ENCODE results near the gene GPR135. TPM values are rescaled to one million over a fixed set of nuclear protein-coding genes. Genes with fewer than 3 reads are reported as not detected.
A peak's percentile ranks its signal among the peaks of the same experiment; 100 is the strongest.

GPR135 gene
- total RNA-seq, 4 donors from 2014 or later: 1.6 to 3.8 (median 1.6) TPM

DNA sequence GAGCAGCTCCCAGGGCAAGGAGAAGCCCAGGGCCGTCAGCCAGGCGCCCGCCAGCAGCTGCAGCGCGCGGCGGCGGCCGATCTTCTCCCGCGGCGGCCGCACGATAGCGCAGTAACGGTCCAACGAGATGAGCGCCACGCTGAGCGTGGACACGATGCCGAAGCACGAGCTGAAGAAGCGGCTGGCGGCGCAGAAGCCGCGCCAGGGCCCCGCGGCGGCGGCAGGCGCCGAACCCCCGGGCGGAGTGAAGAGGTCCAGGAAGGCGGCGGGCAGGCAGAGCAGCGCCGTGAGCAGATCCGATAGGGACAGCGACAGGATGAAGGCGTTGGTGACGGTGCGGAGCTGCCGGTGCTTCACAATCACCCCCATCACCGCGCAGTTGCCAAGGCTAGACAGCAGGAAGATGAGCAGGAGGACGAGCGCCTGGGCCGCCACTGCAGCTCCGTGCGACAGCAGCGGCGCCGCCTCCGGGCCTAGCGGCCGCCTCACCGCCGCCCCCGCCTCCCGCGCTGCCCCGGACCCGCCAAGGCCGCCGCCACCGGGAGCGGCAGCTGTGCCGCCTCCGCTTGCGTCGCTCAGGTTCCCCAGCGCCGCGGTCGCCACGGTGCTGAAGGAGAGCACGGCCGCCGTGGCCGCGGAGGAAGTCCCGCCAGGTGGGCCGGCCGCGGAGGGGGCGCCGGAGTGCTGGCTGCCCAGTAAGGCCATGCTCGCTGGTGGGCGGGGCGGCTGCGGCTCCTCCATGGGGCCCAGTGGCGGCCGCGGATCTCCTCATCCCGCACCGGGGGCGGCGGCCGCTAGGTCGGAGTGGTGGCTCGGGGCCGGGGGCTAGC is 479 bp downstream of the GPR135 start:
- Histone ChIP-seq H3K9me3 (no peaks in the 10 kb centered on the region), H3K4me1 (peaks cover 5 to 6% of the 10 kb centered on the region in 2 donors), H3K27ac (peak overlapping the region; percentile 36 to 57 (median 55)), H3K27me3 (no peaks in the 10 kb centered on the region), H3K4me3 (peak overlapping the region; percentile 53 to 81 (median 72)), H3K36me3 (no peaks in the 10 kb centered on the region)
- in situ Hi-C loops (cut with MboI; ENCODE audit: low sequenced_read_pairs in 4 of 4) (no loop called here), intact Hi-C loops (cut with DNase I; ENCODE audit: low total_unique reads) (loop anchor here (2.0 kb wide), 1 partner anchor 18 kb away; no protein-coding TSS in a partner anchor)
- peak; percentile 20 to 36 for DNase-seq
- TF ChIP-seq, protein P1, sequence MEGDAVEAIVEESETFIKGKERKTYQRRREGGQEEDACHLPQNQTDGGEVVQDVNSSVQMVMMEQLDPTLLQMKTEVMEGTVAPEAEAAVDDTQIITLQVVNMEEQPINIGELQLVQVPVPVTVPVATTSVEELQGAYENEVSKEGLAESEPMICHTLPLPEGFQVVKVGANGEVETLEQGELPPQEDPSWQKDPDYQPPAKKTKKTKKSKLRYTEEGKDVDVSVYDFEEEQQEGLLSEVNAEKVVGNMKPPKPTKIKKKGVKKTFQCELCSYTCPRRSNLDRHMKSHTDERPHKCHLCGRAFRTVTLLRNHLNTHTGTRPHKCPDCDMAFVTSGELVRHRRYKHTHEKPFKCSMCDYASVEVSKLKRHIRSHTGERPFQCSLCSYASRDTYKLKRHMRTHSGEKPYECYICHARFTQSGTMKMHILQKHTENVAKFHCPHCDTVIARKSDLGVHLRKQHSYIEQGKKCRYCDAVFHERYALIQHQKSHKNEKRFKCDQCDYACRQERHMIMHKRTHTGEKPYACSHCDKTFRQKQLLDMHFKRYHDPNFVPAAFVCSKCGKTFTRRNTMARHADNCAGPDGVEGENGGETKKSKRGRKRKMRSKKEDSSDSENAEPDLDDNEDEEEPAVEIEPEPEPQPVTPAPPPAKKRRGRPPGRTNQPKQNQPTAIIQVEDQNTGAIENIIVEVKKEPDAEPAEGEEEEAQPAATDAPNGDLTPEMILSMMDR (IDR thresholded peaks at IDR 0.05 in 4 of 5, conservative IDR thresholded peaks at IDR 0.05 in 1 of 5): peak in 1 of 5 experiments; percentile 11
- TF ChIP-seq POLR2A (IDR thresholded peaks at IDR 0.05): peak in 1 of 2 donors; percentile 10
- peak; percentile 73 to 77 for ATAC-seq

DNA sequence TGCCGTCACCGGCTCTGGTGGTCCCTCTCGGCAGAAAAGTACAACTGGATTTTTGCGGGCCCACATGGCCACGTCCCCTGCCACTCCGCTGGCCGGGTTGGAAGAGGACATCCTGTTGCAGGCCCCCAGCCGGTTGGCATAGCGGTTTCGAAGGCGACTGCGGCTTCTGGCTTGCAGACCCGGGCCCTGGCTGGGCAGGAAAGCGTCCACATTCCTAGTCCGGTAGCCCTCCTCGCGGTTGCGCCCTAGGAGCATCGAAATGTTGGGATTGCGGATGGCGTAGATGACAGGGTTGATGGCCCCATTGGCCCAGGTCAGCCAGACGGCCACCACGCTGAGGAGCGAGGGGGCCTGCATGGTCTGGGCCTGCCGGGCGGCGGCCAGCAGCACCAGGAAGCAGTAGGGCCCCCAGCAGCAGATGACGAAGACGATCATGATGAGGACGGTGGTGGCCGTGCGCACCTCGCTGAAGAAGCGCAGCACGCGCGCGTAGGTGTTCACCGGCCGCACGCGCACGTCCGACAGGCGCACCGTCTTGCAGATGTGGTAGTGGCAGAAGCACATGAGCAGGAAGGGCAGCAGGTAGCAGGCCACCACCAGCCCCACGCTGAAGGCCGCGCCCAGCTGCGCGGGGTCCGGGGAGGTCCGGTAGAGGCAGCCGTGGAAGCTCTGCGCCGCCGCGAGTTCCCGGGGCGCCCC is 1.2 kb downstream of the GPR135 start:
- Histone ChIP-seq H3K27me3 (no peaks in the 10 kb centered on the region), H3K27ac (peak overlapping the region; percentile 36 to 57 (median 55)), H3K4me3 (peak overlapping the region; percentile 53 to 81 (median 72)), H3K9me3 (no peaks in the 10 kb centered on the region), H3K36me3 (no peaks in the 10 kb centered on the region), H3K4me1 (peaks cover 5 to 6% of the 10 kb centered on the region in 2 donors)
- DNase-seq (no peak), ATAC-seq (no peak)
- in situ Hi-C loops (cut with MboI; ENCODE audit: low sequenced_read_pairs in 4 of 4): no loop called here
- no peak for TF ChIP-seq POLR2A (IDR thresholded peaks at IDR 0.05)
- TF ChIP-seq, protein P1 (IDR thresholded peaks at IDR 0.05 in 4 of 5, conservative IDR thresholded peaks at IDR 0.05 in 1 of 5): no peak
- intact Hi-C loops (cut with DNase I; ENCODE audit: low total_unique reads): loop anchor here (2.0 kb wide), 1 partner anchor 19 kb away; no protein-coding TSS in a partner anchor

DNA sequence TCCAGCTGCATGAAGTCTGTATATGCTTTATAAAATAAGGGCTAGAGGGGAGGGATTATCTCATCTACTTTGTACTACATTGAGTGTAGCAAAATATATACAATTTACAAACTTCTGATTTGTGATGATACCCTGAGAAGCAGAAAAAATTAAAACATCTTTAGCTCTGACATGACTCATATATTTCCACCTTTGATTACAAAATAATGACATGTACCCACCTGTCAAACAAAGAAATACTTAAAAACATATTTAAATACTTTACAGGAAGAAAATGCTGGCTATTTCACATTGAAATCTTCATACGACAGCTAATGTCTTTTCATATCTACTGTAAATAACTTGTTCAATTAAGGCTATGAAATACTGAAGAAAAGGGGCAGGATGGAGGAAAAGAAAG is 3.3 kb downstream of the GPR135 start:
- Histone ChIP-seq H3K9me3 (no peaks in the 10 kb centered on the region), H3K4me1 (peaks cover 5 to 6% of the 10 kb centered on the region in 2 donors), H3K36me3 (peaks cover 0 to 11% of the 10 kb centered on the region in 2 donors), H3K27ac (no peak overlapping the region), H3K27me3 (no peaks in the 10 kb centered on the region), H3K4me3 (no peak overlapping the region)
- no peak for ATAC-seq
- no peak for TF ChIP-seq POLR2A (IDR thresholded peaks at IDR 0.05)
- TF ChIP-seq, protein P1 (IDR thresholded peaks at IDR 0.05 in 4 of 5, conservative IDR thresholded peaks at IDR 0.05 in 1 of 5): no peak
- intact Hi-C loops (cut with DNase I; ENCODE audit: low total_unique reads) (no loop called here), in situ Hi-C loops (cut with MboI; ENCODE audit: low sequenced_read_pairs in 4 of 4) (no loop called here)
- no peak for DNase-seq

DNA sequence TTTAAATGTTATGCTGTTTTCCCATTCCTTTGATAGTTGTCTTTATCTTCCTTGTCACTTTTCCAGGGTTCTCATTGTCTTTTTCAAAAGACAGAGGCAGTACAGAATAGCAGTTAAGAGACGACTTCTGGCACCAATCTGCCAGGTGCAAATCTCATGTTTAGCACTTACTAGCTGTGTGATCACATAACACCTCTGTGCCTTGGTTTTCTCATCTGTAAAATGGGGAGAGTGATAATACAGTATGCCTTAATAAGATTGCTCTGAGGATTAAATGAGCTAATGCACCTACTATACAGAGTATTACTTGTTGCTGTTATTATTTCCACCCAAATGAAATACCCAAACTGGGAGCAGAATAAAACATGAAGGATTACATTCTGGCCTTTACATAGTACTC is 4.8 kb downstream of the GPR135 start:
- TF ChIP-seq, protein P1 (IDR thresholded peaks at IDR 0.05 in 4 of 5, conservative IDR thresholded peaks at IDR 0.05 in 1 of 5): no peak
- no peak for TF ChIP-seq POLR2A (IDR thresholded peaks at IDR 0.05)
- ATAC-seq (no peak), DNase-seq (no peak)
- Histone ChIP-seq H3K4me1 (peaks cover 5 to 6% of the 10 kb centered on the region in 2 donors), H3K9me3 (no peaks in the 10 kb centered on the region), H3K4me3 (no peak overlapping the region), H3K27me3 (no peaks in the 10 kb centered on the region), H3K36me3 (peaks cover 0 to 27% of the 10 kb centered on the region in 2 donors), H3K27ac (no peak overlapping the region)
- intact Hi-C loops (cut with DNase I; ENCODE audit: low total_unique reads) (no loop called here), in situ Hi-C loops (cut with MboI; ENCODE audit: low sequenced_read_pairs in 4 of 4) (no loop called here)

All from gastrocnemius medialis (tissue), 4 donors.